H1 (cell line): ENCODE results near the gene RAET1L. TPM values are rescaled to one million over a fixed set of nuclear protein-coding genes. Genes with fewer than 3 reads are reported as not detected.

Experiments used
- CTCF ChIA-PET: fragments of 300-600 bp; sonication (Branson Sonifier 250); formaldehyde crosslinking; loops from one replicate; lab custom pipeline; 2021; ENCODE audit not compliant: partially characterized antibody; lab: Charles Lee
- POLR2A ChIA-PET: fragments of 300-600 bp; sonication (Branson Sonifier 250); formaldehyde crosslinking; loops from one replicate; lab custom pipeline; 2021; ENCODE audit warnings: inconsistent platforms; ENCODE audit not compliant: partially characterized antibody; lab: Charles Lee
- DNase-seq, 2 experiments: peaks; one replicate each; pipeline versions ENCODE4 v3.0.0 to v3.0.0-alpha.2; 2010 to 2022; ENCODE audit warnings: low spot score in 2 of 2, low read depth in 1 of 2, mixed read lengths in 1 of 2
- FAIRE-seq: peaks from 2 replicates; lab custom pipeline; 2011; peaks lifted over from hg19 to GRCh38; lab: Jason Lieb, UNC
- H2AFZ ChIP-seq: 2 replicates; pipeline ENCODE4 v1.8.1; 2012; ENCODE audit warnings: low read length, inconsistent platforms
- H2AK5ac ChIP-seq: 2 replicates; pipeline ENCODE4 v1.6.1; 2013; ENCODE audit warnings: low read depth, low read length
- H2BK120ac ChIP-seq: replicated peaks from 2 replicates; pipeline ENCODE3; 2013; ENCODE audit warnings: low read depth, low read length, inconsistent platforms
- H2BK12ac ChIP-seq: 2 replicates; pipeline ENCODE4 v1.6.1; 2013; ENCODE audit warnings: low read depth, low read length
- H2BK15ac ChIP-seq: 2 replicates; pipeline ENCODE4 v1.6.1; 2013; ENCODE audit warnings: low read length
- H2BK20ac ChIP-seq: 2 replicates; pipeline ENCODE4 v1.6.1; 2013; ENCODE audit warnings: low read length
- H2BK5ac ChIP-seq: 2 replicates; pipeline ENCODE4 v1.6.1; 2013; ENCODE audit warnings: low read depth, low read length
- H3K14ac ChIP-seq: 2 replicates; pipeline ENCODE4 v1.6.1; 2013; ENCODE audit warnings: inconsistent platforms; ENCODE audit not compliant: insufficient read length
- H3K18ac ChIP-seq: 2 replicates; pipeline ENCODE4 v1.6.1; 2013; ENCODE audit warnings: low read length; ENCODE audit errors: extremely low read depth
- H3K23ac ChIP-seq: 2 replicates; pipeline ENCODE4 v1.6.1; 2013; ENCODE audit warnings: inconsistent platforms; ENCODE audit not compliant: insufficient read length
- H3K23me2 ChIP-seq: 2 replicates; pipeline ENCODE4 v1.6.1; 2013; ENCODE audit warnings: low read depth, low read length
- H3K27ac ChIP-seq: 2 replicates; pipeline ENCODE4 v1.6.1; 2011; ENCODE audit warnings: low read depth, low read length, inconsistent platforms
- H3K27me3 ChIP-seq, 4 experiments: replicated peaks in 1 of 4; 1 replicate in 1 of 4; 2 replicates in 3 of 4; pipeline versions ENCODE4 v1.6.1 to v1.8.1; 2011 to 2013; ENCODE audit warnings: low read length in 3 of 4, mild to moderate bottlenecking in 3 of 4, inconsistent platforms in 2 of 4, mixed read lengths in 2 of 4, moderate library complexity in 1 of 4; ENCODE audit not compliant: control insufficient read depth in 3 of 4, insufficient read depth in 3 of 4; ENCODE audit errors: extremely low read depth in 1 of 4
- H3K36me3 ChIP-seq, 4 experiments: 2 replicates each; pipeline versions ENCODE4 v1.6.1 to v1.8.1; 2011 to 2013; ENCODE audit warnings: mild to moderate bottlenecking in 4 of 4, low read length in 3 of 4, moderate library complexity in 2 of 4, control low read depth in 1 of 4, inconsistent platforms in 1 of 4; ENCODE audit not compliant: insufficient read depth in 4 of 4, control insufficient read depth in 2 of 4
- H3K4ac ChIP-seq: replicated peaks from 2 replicates; pipeline ENCODE3; 2013; ENCODE audit warnings: low read length, low read depth, mixed read lengths, inconsistent platforms; ENCODE audit not compliant: insufficient read length
- H3K4me1 ChIP-seq, 4 experiments: replicated peaks in 1 of 4; 1 replicate in 1 of 4; 2 replicates in 3 of 4; pipeline versions ENCODE4 v1.6.1 to v1.8.1; 2011 to 2013; ENCODE audit warnings: low read length in 3 of 4, inconsistent platforms in 2 of 4, mixed read lengths in 1 of 4; ENCODE audit not compliant: insufficient read depth in 4 of 4, control insufficient read depth in 3 of 4
- H3K4me2 ChIP-seq, 2 experiments: 2 replicates each; pipeline versions ENCODE4 v1.6.1 to v1.8.1; 2011 to 2013; ENCODE audit warnings: low read depth in 2 of 2, low read length in 2 of 2, control low read depth in 1 of 2, inconsistent platforms in 1 of 2, mild to moderate bottlenecking in 1 of 2; ENCODE audit not compliant: insufficient read depth in 1 of 2
- H3K4me3 ChIP-seq, 4 experiments: fragments of 200-600, 300-600 bp in 1 of 4; sonication (generic), shearing (Covaris generic), sonication (Bioruptor Twin) in 1 of 4; 2 replicates each; pipeline versions ENCODE4 v1.5.1 to v1.8.1; 2011 to 2016; ENCODE audit warnings: low read length in 4 of 4, low read depth in 3 of 4, control low read depth in 2 of 4, inconsistent platforms in 2 of 4, mild to moderate bottlenecking in 2 of 4, mixed read lengths in 1 of 4, moderate library complexity in 1 of 4; ENCODE audit not compliant: insufficient read depth in 2 of 4; ENCODE audit errors: extremely low read depth in 1 of 4
- H3K56ac ChIP-seq: replicated peaks from 2 replicates; pipeline ENCODE3; 2013; ENCODE audit warnings: low read depth, mild to moderate bottlenecking, mixed read lengths, low read length, inconsistent platforms; ENCODE audit not compliant: insufficient read length
- H3K79me1 ChIP-seq: 2 replicates; pipeline ENCODE4 v1.6.1; 2013; ENCODE audit warnings: low read depth, low read length, control low read depth
- H3K79me2 ChIP-seq, 2 experiments: 2 replicates each; pipeline versions ENCODE4 v1.6.1 to v1.8.1; 2012 to 2013; ENCODE audit warnings: low read length in 2 of 2, mild to moderate bottlenecking in 2 of 2, inconsistent platforms in 1 of 2; ENCODE audit not compliant: insufficient read depth in 2 of 2, control insufficient read depth in 1 of 2
- H3K9ac ChIP-seq, 4 experiments: replicated peaks in 1 of 4; 1 replicate in 1 of 4; 2 replicates in 3 of 4; pipeline versions ENCODE4 v1.6.1 to v1.8.1; 2011 to 2013; ENCODE audit warnings: low read depth in 3 of 4, low read length in 3 of 4, control low read depth in 2 of 4, mild to moderate bottlenecking in 2 of 4, moderate library complexity in 2 of 4, inconsistent platforms in 1 of 4; ENCODE audit errors: extremely low read depth in 1 of 4
- H3K9me3 ChIP-seq, 2 experiments: 2 replicates each; pipeline versions ENCODE4 v1.6.1 to v1.8.1; 2012 to 2013; ENCODE audit warnings: mild to moderate bottlenecking in 2 of 2, moderate library complexity in 2 of 2, control low read depth in 1 of 2, inconsistent platforms in 1 of 2, low read depth in 1 of 2, low read length in 1 of 2, mixed read lengths in 1 of 2; ENCODE audit not compliant: insufficient read depth in 2 of 2
- H4K20me1 ChIP-seq, 2 experiments: replicated peaks in 1 of 2; 2 replicates each; pipeline versions ENCODE3 to v1.8.1; 2011 to 2013; ENCODE audit warnings: inconsistent platforms in 2 of 2, low read length in 2 of 2, mild to moderate bottlenecking in 1 of 2; ENCODE audit not compliant: insufficient read depth in 2 of 2, control insufficient read depth in 1 of 2
- H4K5ac ChIP-seq: 2 replicates; pipeline ENCODE4 v1.6.1; 2013; ENCODE audit warnings: low read length, low read depth, mixed read lengths, inconsistent platforms; ENCODE audit not compliant: insufficient read length
- H4K8ac ChIP-seq: 2 replicates; pipeline ENCODE4 v1.8.0; 2013; ENCODE audit warnings: mild to moderate bottlenecking, moderate library complexity, low read length, inconsistent platforms; ENCODE audit not compliant: insufficient read depth; ENCODE audit errors: extremely low read depth
- H4K91ac ChIP-seq: replicated peaks from 2 replicates; pipeline ENCODE3; 2013; ENCODE audit warnings: low read length, mixed read lengths, inconsistent platforms; ENCODE audit not compliant: insufficient read length
- CHD7 ChIP-seq: fragments of 300-600 bp; sonication (generic); IDR thresholded peaks from 2 replicates; pipeline ENCODE4 v1.7.1; 2012; ENCODE audit warnings: low read length, moderate library complexity, mild to moderate bottlenecking, inconsistent platforms; ENCODE audit not compliant: insufficient replicate concordance
- polyA plus RNA-seq, 7 experiments: library from polyadenylated mRNA; depleted of rRNA in 3 of 7; stranded (reverse) in 5 of 7; unstranded in 2 of 7; fragments of >200 nt in 5 of 7; fragments of 200-250 nt in 2 of 7; gene quantifications; 1 replicate in 5 of 7; 2 replicates in 1 of 7; 4 replicates in 1 of 7; pipeline versions ENCODE4 v1.2.1 to v1.2.3, GENCODE V29; 2011 to 2013; ENCODE audit warnings: missing spikeins in 2 of 7, mixed read lengths in 2 of 7
- total RNA-seq: library from RNA; stranded (reverse); fragmentation: NEBNext Ultra II Directional; extraction: Animal tissue kit (Norgen Biotek cat#: 25700); gene quantifications from 2 replicates; pipeline ENCODE4 v1.2.1, GENCODE V29; 2021

RAET1L gene
- total and polyA plus RNA-seq, 2 of the 8 experiments (the other 6 are each of a cell fraction or from before 2014, with no cell fraction given), result not detected

GRCh38 chr6:149975400-149975799 lies 49.9 kb downstream of the RAET1L start:
- Histone ChIP-seq H3K4me3 (no peak overlapping the region), H3K56ac (no peak overlapping the region), H4K8ac (no peak overlapping the region), H4K20me1 (peaks cover 0 to 1% of the 10 kb centered on the region in 2 experiments), H2AFZ (no peak overlapping the region), H4K91ac (no peak overlapping the region), H3K4me1 (no peaks in the 10 kb centered on the region), H3K27ac (no peak overlapping the region), H3K14ac (no peak overlapping the region), H2BK15ac (no peak overlapping the region), H3K27me3 (peaks cover 3 to 39% (median 19%) of the 10 kb centered on the region in 4 experiments), H4K5ac (no peak overlapping the region), H2BK20ac (no peak overlapping the region), H3K23me2 (no peaks in the 10 kb centered on the region; the same call in 1 of the 2 replicates), H3K4ac (no peak overlapping the region), H3K36me3 (no peaks in the 10 kb centered on the region), H2BK120ac (no peak overlapping the region), H3K4me2 (no peak overlapping the region), H3K79me2 (no peaks in the 10 kb centered on the region), H2AK5ac (no peak overlapping the region), H3K79me1 (no peaks in the 10 kb centered on the region), H2BK12ac (no peak overlapping the region), H3K9me3 (no peaks in the 10 kb centered on the region), H3K18ac (no peak overlapping the region), H2BK5ac (no peak overlapping the region), H3K9ac (no peak overlapping the region), H3K23ac (no peak overlapping the region)
- DNase-seq (no peak), FAIRE-seq (no peak)
- ChIA-PET CTCF (no interaction called here), POLR2A (no interaction called here)
- TF ChIP-seq CHD7, result no peak
